HG02798 (cell line): ENCODE results near the gene SLC10A7.

ENCODE experiments used
- ATAC-seq: cut with Tn5 transposase; IDR thresholded peaks from one replicate; pipeline ENCODE4 v1.9.1; 2021; ENCODE audit warnings: mild to moderate bottlenecking; ENCODE audit not compliant: unreplicated experiment, poor library complexity

The SLC10A7 gene

GRCh38 chr4:146445198-146446150 lies 76.3 kb downstream of the SLC10A7 start:
- ATAC-seq, result no peak

- ATAC-seq, result no peak
Measured at GRCh38 chr4:146443525-146443924, 78.2 kb downstream of the SLC10A7 start.

- ATAC-seq, result no peak
Measured at GRCh38 chr4:146442801-146443200, 78.9 kb downstream of the SLC10A7 start.

- no peak for ATAC-seq
Measured at GRCh38 chr4:146439999-146440398, 81.7 kb downstream of the SLC10A7 start.

GRCh38 chr4:146439437-146439836 lies 82.3 kb downstream of the SLC10A7 start:
- ATAC-seq, result no peak

GRCh38 chr4:146437778-146438177 lies 84.0 kb downstream of the SLC10A7 start:
- no peak for ATAC-seq

- ATAC-seq, result no peak
Measured at GRCh38 chr4:146436423-146437162, 85.1 kb downstream of the SLC10A7 start.

- no peak for ATAC-seq
Measured at GRCh38 chr4:146435962-146436361, 85.8 kb downstream of the SLC10A7 start.

GRCh38 chr4:146432065-146432464 lies 89.7 kb downstream of the SLC10A7 start:
- ATAC-seq, result no peak

- ATAC-seq, result no peak
Measured at GRCh38 chr4:146428298-146428697, 93.4 kb downstream of the SLC10A7 start.

GRCh38 chr4:146417822-146418221 lies 103.9 kb downstream of the SLC10A7 start:
- no peak for ATAC-seq

- no peak for ATAC-seq
Measured at GRCh38 chr4:146415829-146416228, 105.9 kb downstream of the SLC10A7 start.

- no peak for ATAC-seq
Measured at GRCh38 chr4:146407669-146408084, 114.1 kb downstream of the SLC10A7 start.

GRCh38 chr4:146407257-146407656 lies 114.5 kb downstream of the SLC10A7 start:
- ATAC-seq, result no peak

GRCh38 chr4:146401274-146401673 lies 120.5 kb downstream of the SLC10A7 start:
- no peak for ATAC-seq

- no peak for ATAC-seq
Measured at GRCh38 chr4:146398896-146399445, 122.8 kb downstream of the SLC10A7 start.

GRCh38 chr4:146398404-146398803 lies 123.3 kb downstream of the SLC10A7 start:
- no peak for ATAC-seq

- no peak for ATAC-seq
Measured at GRCh38 chr4:146389561-146389960, 132.2 kb downstream of the SLC10A7 start.

GRCh38 chr4:146382194-146382593 lies 139.5 kb downstream of the SLC10A7 start:
- ATAC-seq, result no peak

GRCh38 chr4:146381263-146381872 lies 140.4 kb downstream of the SLC10A7 start:
- no peak for ATAC-seq

GRCh38 chr4:146379744-146380143 lies 142.0 kb downstream of the SLC10A7 start:
- no peak for ATAC-seq
